ENCODE measurements around the gene HUWE1.

Gene HUWE1

GRCh38 chrX:53685711-53686110 lies 808 bp downstream of the HUWE1 start:
- H3K79me2 ChIP-seq (ENCODE audit: low read length), result peaks cover 49% of the 10 kb centered on the region
- H4K20me1 ChIP-seq (ENCODE audit: insufficient read depth, low read length), result peaks cover 18% of the 10 kb centered on the region
- peaks cover 14% of the 10 kb centered on the region for H3K36me3 ChIP-seq (replicated peaks; ENCODE audit: low read depth, low read length)
- H3K4me3 ChIP-seq (ENCODE audit: low read length), result peak overlapping the region; percentile 88
- peak overlapping the region; percentile 91 for H3K9ac ChIP-seq (ENCODE audit: low read length)
- H3K27ac ChIP-seq (ENCODE audit: low read length), result peak overlapping the region; percentile 84
- no peaks in the 10 kb centered on the region for H3K27me3 ChIP-seq (ENCODE audit: low read depth, low read length)
- no peak overlapping the region for H2AFZ ChIP-seq (ENCODE audit: low read depth, low read length)
- H3K4me2 ChIP-seq (ENCODE audit: low read length), result peak overlapping the region; percentile 89
- TF ChIP-seq CTCF (IDR thresholded peaks at IDR 0.05; ENCODE audit: low read depth, low read length), result no peak
- no peaks in the 10 kb centered on the region for H3K9me3 ChIP-seq (ENCODE audit: insufficient read depth, low read length)
- H3K4me1 ChIP-seq (ENCODE audit: low read length), result peaks cover 8% of the 10 kb centered on the region

GRCh38 chrX:53684415-53685192 lies 1.9 kb downstream of the HUWE1 start:
- TF ChIP-seq CTCF (IDR thresholded peaks at IDR 0.05; ENCODE audit: low read depth, low read length) (no peak), EZH2phosphoT487 (IDR thresholded peaks at IDR 0.05; ENCODE audit: low read depth) (no peak)
- peak overlapping the region; percentile 89 for H3K4me2 ChIP-seq (ENCODE audit: low read length)
- no peaks in the 10 kb centered on the region for H3K9me3 ChIP-seq (ENCODE audit: insufficient read depth, low read length)
- H3K9ac ChIP-seq (ENCODE audit: low read length), result peak overlapping the region; percentile 91
- peaks cover 60% of the 10 kb centered on the region for H3K79me2 ChIP-seq (ENCODE audit: low read length)
- peaks cover 28% of the 10 kb centered on the region for H4K20me1 ChIP-seq (ENCODE audit: insufficient read depth, low read length)
- no peaks in the 10 kb centered on the region for H3K27me3 ChIP-seq (ENCODE audit: low read depth, low read length)
- 0 out of 2 replicates have a peak overlapping the region, but pooled peaks have one; percentile 36 for H2AFZ ChIP-seq (ENCODE audit: low read depth, low read length)
- peak overlapping the region; percentile 84 for H3K27ac ChIP-seq (ENCODE audit: low read length)
- peaks cover 8% of the 10 kb centered on the region for H3K4me1 ChIP-seq (ENCODE audit: low read length)
- H3K36me3 ChIP-seq (replicated peaks; ENCODE audit: low read depth, low read length), result peaks cover 21% of the 10 kb centered on the region
- peak overlapping the region; percentile 88 for H3K4me3 ChIP-seq (ENCODE audit: low read length)

GRCh38 chrX:53683556-53684414 lies 2.7 kb downstream of the HUWE1 start:
- Histone ChIP-seq H2AFZ (ENCODE audit: low read depth, low read length) (no peak overlapping the region), H3K9ac (ENCODE audit: low read length) (peak overlapping the region; percentile 97), H3K79me2 (ENCODE audit: low read length) (peaks cover 69% of the 10 kb centered on the region), H3K27me3 (ENCODE audit: low read depth, low read length) (no peaks in the 10 kb centered on the region), H3K4me1 (ENCODE audit: low read length) (peaks cover 8% of the 10 kb centered on the region), H3K36me3 (replicated peaks; ENCODE audit: low read depth, low read length) (peaks cover 29% of the 10 kb centered on the region), H3K4me2 (ENCODE audit: low read length) (peak overlapping the region; percentile 94), H3K9me3 (ENCODE audit: insufficient read depth, low read length) (no peaks in the 10 kb centered on the region), H3K27ac (ENCODE audit: low read length) (peak overlapping the region; percentile 84), H3K4me3 (ENCODE audit: low read length) (peak overlapping the region; percentile 88), H4K20me1 (ENCODE audit: insufficient read depth, low read length) (peaks cover 31% of the 10 kb centered on the region)
- TF ChIP-seq EZH2phosphoT487 (IDR thresholded peaks at IDR 0.05; ENCODE audit: low read depth) (no peak), CTCF (IDR thresholded peaks at IDR 0.05; ENCODE audit: low read depth, low read length) (peak; percentile 22)

All from OCI-LY3 (cell line).